Natural killer cell (primary cell): ENCODE results near the gene NDUFB3. TPM values are rescaled to one million over a fixed set of nuclear protein-coding genes. Genes with fewer than 3 reads are reported as not detected.

ENCODE experiments used
- ATAC-seq, 3 donors: fragments of 150-1000 bp in 2 of 3; fragments of 200-7000 bp in 1 of 3; cut with Tn5 transposase; 1 replicate in 1 of 3; 2 replicates in 2 of 3; pipeline ENCODE4 v1.10.0; 2021; ENCODE audit warnings: mild to moderate bottlenecking in 2 of 3, moderate library complexity in 2 of 3
- DNase-seq, 2 donors: peaks; one replicate each; pipeline versions ENCODE4 v3.0.0 to v3.0.0-alpha.2; 2013 to 2021; ENCODE audit warnings: mixed read lengths in 1 of 2
- H3K27ac ChIP-seq: one replicate; pipeline ENCODE4 v1.5.1; 2013; ENCODE audit warnings: mild to moderate bottlenecking, low read length
- H3K27me3 ChIP-seq: one replicate; pipeline ENCODE4 v1.6.1; 2013; ENCODE audit warnings: low read length; ENCODE audit not compliant: control insufficient read depth, insufficient read depth
- H3K36me3 ChIP-seq: one replicate; pipeline ENCODE4 v1.6.1; 2013; ENCODE audit warnings: low read length; ENCODE audit not compliant: control insufficient read depth, insufficient read depth
- H3K4me1 ChIP-seq: one replicate; pipeline ENCODE4 v1.6.1; 2013; ENCODE audit warnings: low read length; ENCODE audit not compliant: control insufficient read depth, insufficient read depth
- H3K4me3 ChIP-seq: one replicate; pipeline ENCODE4 v1.5.1; 2013; ENCODE audit warnings: low read length
- H3K9me3 ChIP-seq: one replicate; pipeline ENCODE4 v1.6.1; 2013; ENCODE audit warnings: low read length; ENCODE audit not compliant: control insufficient read depth, insufficient read depth
- H3K27ac Mint-ChIP-seq, 2 donors: one replicate each; pipeline ENCODE4 v1.8.0; 2022; ENCODE audit warnings: mild to moderate bottlenecking in 2 of 2, mixed read lengths in 2 of 2, moderate library complexity in 1 of 2
- H3K27me3 Mint-ChIP-seq, 2 donors: one replicate each; pipeline ENCODE4 v1.8.0; 2022; ENCODE audit warnings: low read depth in 2 of 2, mixed read lengths in 2 of 2
- H3K36me3 Mint-ChIP-seq: one replicate; pipeline ENCODE4 v1.8.0; 2022; ENCODE audit warnings: mixed read lengths
- H3K4me1 Mint-ChIP-seq, 2 donors: one replicate each; pipeline ENCODE4 v1.8.0; 2022; ENCODE audit warnings: mixed read lengths in 2 of 2
- H3K4me3 Mint-ChIP-seq: one replicate; pipeline ENCODE4 v1.8.0; 2022; ENCODE audit warnings: mild to moderate bottlenecking, moderate library complexity, mixed read lengths
- H3K9me3 Mint-ChIP-seq, 2 donors: one replicate each; pipeline ENCODE4 v1.8.0; 2022; ENCODE audit warnings: mixed read lengths in 2 of 2
- WGBS: methylation state at CpG from one replicate; pipeline ENCODE4 v1.1.7; 2013; ENCODE audit warnings: missing lambda C conversion rate; ENCODE audit not compliant: insufficient coverage; 5-methylcytosine and 5-hydroxymethylcytosine counted together
- intact Hi-C: fragments of 100-400 bp; cut with micrococcal nuclease; formaldehyde crosslinking; loops from one replicate; pipeline ENCODE4 v1.14.2; 2022
- total RNA-seq, 4 donors: library from RNA; stranded (reverse); fragments of 120-200 nt in 1 of 4; gene quantifications; one replicate each; pipeline versions ENCODE4 v1.2.3 to v1.2.4, GENCODE V29; 2013 to 2022
- TF ChIP-seq, protein P1 (sequence below): fragments of 200-600 bp; IDR thresholded peaks from one replicate; pipeline ENCODE4 v1.8.0; 2022; ENCODE audit warnings: antibody characterized with exemption

Gene NDUFB3
- total RNA-seq, 3 donors from 2014 or later (not counting 1 experiment from before 2014, with no cell fraction given): 23.5 to 32.7 (median 30.7) TPM

DNA sequence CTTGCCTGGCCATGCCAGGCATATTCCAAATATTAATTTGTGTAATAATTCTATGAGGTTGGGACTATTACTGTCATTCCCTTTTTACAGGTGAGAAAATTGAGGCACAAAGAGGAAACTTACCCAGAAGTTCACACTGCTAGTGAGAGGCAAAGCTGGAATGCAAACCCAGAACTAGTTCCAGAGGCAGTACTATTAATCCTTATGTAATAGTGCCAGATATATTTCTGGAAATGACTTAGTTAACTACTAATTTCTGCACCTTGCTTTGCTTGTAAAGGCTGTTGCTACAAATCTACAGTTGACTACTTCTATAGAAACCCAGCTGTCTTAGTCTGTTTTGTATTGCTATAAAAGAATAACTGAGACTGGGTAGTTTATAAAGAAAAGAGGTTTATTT, 38.8 kb downstream of the NDUFB3 start:
- Histone ChIP-seq H3K4me1 (peaks cover 16% of the 10 kb centered on the region), H3K27me3 (no peaks in the 10 kb centered on the region), H3K27ac (no peak overlapping the region), H3K9me3 (no peaks in the 10 kb centered on the region), H3K4me3 (no peak overlapping the region), H3K36me3 (no peaks in the 10 kb centered on the region)
- H3K27ac Mint-ChIP-seq: no peak overlapping the region
- no peak for DNase-seq
- H3K4me3 Mint-ChIP-seq: no peak overlapping the region
- intact Hi-C loops: no loop called here
- H3K4me1 Mint-ChIP-seq: peaks cover 15 to 20% of the 10 kb centered on the region in 2 donors
- no peak for ATAC-seq
- no peaks in the 10 kb centered on the region for H3K27me3 Mint-ChIP-seq
- peaks cover 0 to 3% of the 10 kb centered on the region in 2 donors for H3K9me3 Mint-ChIP-seq
- no peaks in the 10 kb centered on the region for H3K36me3 Mint-ChIP-seq
- TF ChIP-seq, protein P1, sequence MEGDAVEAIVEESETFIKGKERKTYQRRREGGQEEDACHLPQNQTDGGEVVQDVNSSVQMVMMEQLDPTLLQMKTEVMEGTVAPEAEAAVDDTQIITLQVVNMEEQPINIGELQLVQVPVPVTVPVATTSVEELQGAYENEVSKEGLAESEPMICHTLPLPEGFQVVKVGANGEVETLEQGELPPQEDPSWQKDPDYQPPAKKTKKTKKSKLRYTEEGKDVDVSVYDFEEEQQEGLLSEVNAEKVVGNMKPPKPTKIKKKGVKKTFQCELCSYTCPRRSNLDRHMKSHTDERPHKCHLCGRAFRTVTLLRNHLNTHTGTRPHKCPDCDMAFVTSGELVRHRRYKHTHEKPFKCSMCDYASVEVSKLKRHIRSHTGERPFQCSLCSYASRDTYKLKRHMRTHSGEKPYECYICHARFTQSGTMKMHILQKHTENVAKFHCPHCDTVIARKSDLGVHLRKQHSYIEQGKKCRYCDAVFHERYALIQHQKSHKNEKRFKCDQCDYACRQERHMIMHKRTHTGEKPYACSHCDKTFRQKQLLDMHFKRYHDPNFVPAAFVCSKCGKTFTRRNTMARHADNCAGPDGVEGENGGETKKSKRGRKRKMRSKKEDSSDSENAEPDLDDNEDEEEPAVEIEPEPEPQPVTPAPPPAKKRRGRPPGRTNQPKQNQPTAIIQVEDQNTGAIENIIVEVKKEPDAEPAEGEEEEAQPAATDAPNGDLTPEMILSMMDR: no peak

- intact Hi-C loops: no loop called here
- Mint-ChIP-seq H3K27ac (no peak overlapping the region), H3K36me3 (no peaks in the 10 kb centered on the region)
Observed at GRCh38 chr2:201111096-201111495, 39.3 kb downstream of the NDUFB3 start.

GRCh38 chr2:201114350-201114749, 42.5 kb downstream of the NDUFB3 start:
- TF ChIP-seq, protein P1: no peak
- 100% methylated on average over 3 of the region's 4 CpGs for WGBS
- H3K4me1 Mint-ChIP-seq: peaks cover 41 to 49% of the 10 kb centered on the region in 2 donors
- Histone ChIP-seq H3K4me3 (no peak overlapping the region), H3K9me3 (no peaks in the 10 kb centered on the region), H3K27me3 (no peaks in the 10 kb centered on the region), H3K27ac (no peak overlapping the region), H3K36me3 (no peaks in the 10 kb centered on the region), H3K4me1 (peaks cover 37% of the 10 kb centered on the region)
- no peaks in the 10 kb centered on the region for H3K27me3 Mint-ChIP-seq
- DNase-seq (no peak), ATAC-seq (no peak)
- peaks cover 3% of the 10 kb centered on the region for H3K36me3 Mint-ChIP-seq
- peaks cover 0 to 3% of the 10 kb centered on the region in 2 donors for H3K9me3 Mint-ChIP-seq
- H3K27ac Mint-ChIP-seq: peak overlapping the region; percentile 93 to 100
- peak overlapping the region; percentile 95 for H3K4me3 Mint-ChIP-seq
- intact Hi-C loops: no loop called here

More at GRCh38 chr2:201111096-201111495, 39.3 kb downstream of the NDUFB3 start:
- ATAC-seq (no peak), DNase-seq (no peak)
- TF ChIP-seq, protein P1: no peak
- Mint-ChIP-seq H3K4me3 (no peak overlapping the region), H3K4me1 (peaks cover 19 to 25% of the 10 kb centered on the region in 2 donors), H3K27me3 (no peaks in the 10 kb centered on the region), H3K9me3 (peaks cover 0 to 3% of the 10 kb centered on the region in 2 donors)
- H3K4me1 ChIP-seq: peaks cover 18% of the 10 kb centered on the region
- H3K9me3 ChIP-seq: no peaks in the 10 kb centered on the region
- 100% methylated on average over 2 of the region's 3 CpGs for WGBS
- no peak overlapping the region for H3K4me3 ChIP-seq
- H3K36me3 ChIP-seq: no peaks in the 10 kb centered on the region
- H3K27ac ChIP-seq: no peak overlapping the region
- H3K27me3 ChIP-seq: no peaks in the 10 kb centered on the region

DNA sequence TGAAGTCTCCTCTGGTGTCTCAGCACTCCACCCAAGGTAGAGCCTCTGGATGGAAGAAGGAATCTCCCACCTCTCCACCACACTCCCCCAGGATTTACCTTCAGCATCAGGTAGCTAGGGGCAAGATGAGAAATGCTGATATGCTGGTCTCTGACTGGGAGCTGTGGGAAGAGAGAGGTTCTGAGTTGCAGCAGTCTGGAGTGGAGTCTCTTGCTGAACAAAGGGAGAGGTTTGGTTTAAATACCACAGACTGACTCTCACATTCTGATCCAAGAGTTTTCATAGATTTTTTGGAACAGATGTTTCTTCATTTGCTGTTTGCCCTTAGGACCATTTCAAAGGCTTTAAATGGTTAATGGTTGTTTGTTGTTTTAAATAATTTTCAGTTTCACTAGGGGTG, 43.0 kb downstream of the NDUFB3 start:
- intact Hi-C loops: loop anchor here (5.0 kb wide), 2 partner anchors 303 to 403 kb away; partner anchors contain the start of gene BZW1
- H3K36me3 ChIP-seq: no peaks in the 10 kb centered on the region
- H3K27me3 Mint-ChIP-seq: no peaks in the 10 kb centered on the region
- no peaks in the 10 kb centered on the region for H3K27me3 ChIP-seq
- H3K4me1 ChIP-seq: peaks cover 37% of the 10 kb centered on the region
- ATAC-seq: no peak
- TF ChIP-seq, protein P1: no peak
- H3K4me3 ChIP-seq: no peak overlapping the region
- H3K9me3 ChIP-seq: no peaks in the 10 kb centered on the region
- H3K36me3 Mint-ChIP-seq: peaks cover 8% of the 10 kb centered on the region
- DNase-seq: no peak
- H3K27ac Mint-ChIP-seq: peak overlapping the region; percentile 93 to 100
- H3K27ac ChIP-seq: peak overlapping the region; percentile 93
- peaks cover 45 to 52% of the 10 kb centered on the region in 2 donors for H3K4me1 Mint-ChIP-seq
- peak overlapping the region; percentile 95 for H3K4me3 Mint-ChIP-seq
- H3K9me3 Mint-ChIP-seq: peaks cover 0 to 3% of the 10 kb centered on the region in 2 donors
